GM12878 (cell line): Measurements from ENCODE around the gene NEBL. TPM values are rescaled to one million over a fixed set of nuclear protein-coding genes. Genes with fewer than 3 reads are reported as not detected.

Experiments used
- ATAC-seq: fragments of 200-7000 bp; cut with Tn5 transposase; 3 replicates; pipeline ENCODE4 v1.9.1; 2020; ENCODE audit warnings: mild to moderate bottlenecking, moderate library complexity
- BruUV-seq: library from RNA; stranded (reverse); fragments of 400-500 nt; replicated peaks from 2 replicates; lab custom pipeline; 2021; lab: Mats Ljungman, UMichigan
- CTCF ChIA-PET: fragments of 300-600 bp; sonication (Branson Sonifier 250); formaldehyde crosslinking; extraction: SDS; loops from one replicate; lab custom pipeline; 2021; ENCODE audit warnings: inconsistent platforms; lab: Yijun Ruan, JAX
- POLR2A ChIA-PET: fragments of 350-600 bp; formaldehyde crosslinking; extraction: SDS; loops from one replicate; lab custom pipeline; 2021; ENCODE audit warnings: inconsistent platforms; lab: Charles Lee
- RAD21 ChIA-PET: fragments of 300-600 bp; sonication (Branson Sonifier 250); formaldehyde crosslinking; loops from one replicate; lab custom pipeline; 2023; ENCODE audit warnings: antibody characterized with exemption; ENCODE audit not compliant: unreplicated experiment; lab: Charles Lee
- SMC1A ChIA-PET: fragments of 300-600 bp; sonication (Branson Sonifier 250); formaldehyde crosslinking; loops from one replicate; lab custom pipeline; 2023; ENCODE audit not compliant: unreplicated experiment, uncharacterized antibody; lab: Charles Lee
- DNase-seq: peaks from one replicate; pipeline ENCODE4 v3.0.0-alpha.2; 2011; ENCODE audit warnings: low read depth, low spot score
- FAIRE-seq: peaks from 3 replicates; lab custom pipeline; 2011; peaks lifted over from hg19 to GRCh38; lab: Jason Lieb, UNC
- H2AFZ ChIP-seq: 2 replicates; pipeline ENCODE4 v1.6.0; 2011; ENCODE audit warnings: low read depth, low read length, control low read depth; ENCODE audit not compliant: control insufficient read depth
- H3K27ac ChIP-seq: 2 replicates; pipeline ENCODE4 v1.5.1; 2011; ENCODE audit warnings: control low read depth; ENCODE audit not compliant: control insufficient read depth, insufficient read depth
- H3K27me3 ChIP-seq, 2 experiments: replicated peaks in 1 of 2; 2 replicates each; pipeline versions ENCODE4 v1.6.0 to v1.6.1; 2011; ENCODE audit warnings: low read length in 1 of 2; ENCODE audit not compliant: control insufficient read depth in 2 of 2, insufficient read depth in 2 of 2
- H3K36me3 ChIP-seq, 2 experiments: 2 replicates each; pipeline ENCODE4 v1.5.1; 2011; ENCODE audit warnings: low read length in 1 of 2; ENCODE audit not compliant: control insufficient read depth in 2 of 2, insufficient read depth in 2 of 2
- H3K4me1 ChIP-seq: 2 replicates; pipeline ENCODE4 v1.6.1; 2011; ENCODE audit warnings: mild to moderate bottlenecking, low read length, moderate library complexity, mixed read lengths; ENCODE audit not compliant: control insufficient read depth, insufficient read depth
- H3K4me2 ChIP-seq: 2 replicates; pipeline ENCODE4 v1.6.0; 2011; ENCODE audit warnings: control low read depth; ENCODE audit not compliant: control insufficient read depth, insufficient read depth
- H3K4me3 ChIP-seq: fragments of 200-600 bp; sonication (generic); 2 replicates; pipeline ENCODE4 v1.5.1; 2016
- H3K79me2 ChIP-seq: 2 replicates; pipeline ENCODE4 v1.6.0; 2011; ENCODE audit warnings: low read length; ENCODE audit not compliant: control insufficient read depth, insufficient read depth
- H3K9ac ChIP-seq: 2 replicates; pipeline ENCODE4 v1.8.0; 2011; ENCODE audit warnings: low read length, control low read depth, mixed read lengths; ENCODE audit not compliant: control insufficient read depth, insufficient read depth
- H3K9me3 ChIP-seq: replicated peaks from 3 replicates; pipeline ENCODE4 v1.5.1; 2011; ENCODE audit warnings: mild to moderate bottlenecking, low read length; ENCODE audit not compliant: control insufficient read depth, insufficient read depth
- H4K20me1 ChIP-seq: 2 replicates; pipeline ENCODE4 v1.6.0; 2011; ENCODE audit not compliant: control insufficient read depth, insufficient read depth
- CBX3 ChIP-seq: fragments of 200-600 bp; sonication (generic); IDR thresholded peaks from 2 replicates; pipeline ENCODE4 v1.6.1; 2016; ENCODE audit warnings: low read depth, borderline replicate concordance
- EGR1 ChIP-seq, 2 experiments: IDR thresholded peaks; 1 replicate in 1 of 2; 2 replicates in 1 of 2; pipeline ENCODE4 v1.6.1; 2011 to 2012; ENCODE audit warnings: low read depth in 2 of 2, low read length in 2 of 2, borderline replicate concordance in 1 of 2, mild to moderate bottlenecking in 1 of 2, moderate library complexity in 1 of 2
- GATAD2B ChIP-seq: fragments of 450-650 bp; conservative IDR thresholded peaks from 2 replicates; pipeline ENCODE4 v1.6.1; 2017; ENCODE audit warnings: low read depth, mild to moderate bottlenecking, moderate library complexity
- KAT2A ChIP-seq: conservative IDR thresholded peaks from 2 replicates; pipeline ENCODE4 v1.6.1; 2011; ENCODE audit warnings: low read depth, low read length; ENCODE audit not compliant: control insufficient read depth
- KLF5 ChIP-seq: fragments of 450-650 bp; IDR thresholded peaks from 2 replicates; pipeline ENCODE4 v1.6.1; 2014; ENCODE audit warnings: mild to moderate bottlenecking; ENCODE audit not compliant: partially characterized antibody
- MXI1 ChIP-seq: fragments of 150-350 bp; IDR thresholded peaks from 2 replicates; pipeline ENCODE4 v1.6.1; 2011; ENCODE audit warnings: low read depth, mild to moderate bottlenecking, inconsistent platforms, low read length, improper control_type of control experiment
- RAD21 ChIP-seq: IDR thresholded peaks from 2 replicates; pipeline ENCODE4 v1.6.1; 2011; ENCODE audit warnings: mild to moderate bottlenecking, low read depth, low read length, moderate library complexity; ENCODE audit not compliant: insufficient read depth
- RB1 ChIP-seq: fragments of 450-650 bp; formaldehyde crosslinking; IDR thresholded peaks from 2 replicates; pipeline ENCODE4 v1.6.1; 2017; ENCODE audit warnings: mild to moderate bottlenecking, borderline replicate concordance
- RFX5 ChIP-seq: IDR thresholded peaks from 2 replicates; pipeline ENCODE4 v1.6.1; 2011; ENCODE audit warnings: low read depth, low read length, improper control_type of control experiment
- SRF ChIP-seq, 2 experiments: IDR thresholded peaks; 2 replicates each; pipeline ENCODE4 v1.6.1; 2011; ENCODE audit warnings: low read depth in 2 of 2, low read length in 2 of 2, mild to moderate bottlenecking in 1 of 2, moderate library complexity in 1 of 2
- ZNF384 ChIP-seq: IDR thresholded peaks from 2 replicates; pipeline ENCODE4 v1.6.1; 2012; ENCODE audit warnings: low read depth, mild to moderate bottlenecking, low read length, improper control_type of control experiment, borderline replicate concordance
- WGBS: methylation state at CpG from one replicate; pipeline ENCODE4 v1.1.6; 2016; ENCODE audit warnings: low lambda C conversion rate; ENCODE audit not compliant: insufficient replicate concordance, insufficient coverage; ENCODE audit errors: missing lambda C conversion rate; 5-methylcytosine and 5-hydroxymethylcytosine counted together
- in situ Hi-C: fragments of 300-500 bp; cut with MboI; formaldehyde crosslinking; loops from 9 replicates; pipeline ENCODE4 v1.14.3; 2018; ENCODE audit warnings: mixed read lengths
- intact Hi-C: fragments of 100-400 bp; cut with micrococcal nuclease; formaldehyde crosslinking; loops from one replicate; pipeline ENCODE4 v1.14.2; 2022; ENCODE audit not compliant: unreplicated experiment
- polyA plus RNA-seq, 11 experiments: library from polyadenylated mRNA; depleted of rRNA in 4 of 11; unstranded in 6 of 11; stranded (reverse) in 5 of 11; fragments of >200 nt; fragmentation: Nextera tagmentation in 4 of 11; fragmentation: Illumina TruSeq in 1 of 11; extraction: Ambion mirVana in 4 of 11; extraction: Trizol in 1 of 11; gene quantifications; 1 replicate in 1 of 11; 2 replicates in 10 of 11; pipeline versions ENCODE4 v1.2.1 to v1.2.3, GENCODE V29; 2011 to 2016; ENCODE audit warnings: inconsistent platforms in 2 of 11, missing spikeins in 2 of 11, low read depth in 1 of 11
- total RNA-seq, 4 experiments: library from RNA; depleted of rRNA in 3 of 4; stranded (reverse); fragments of >200 nt in 3 of 4; fragmentation: Illumina TruSeq in 1 of 4; extraction: Trizol in 1 of 4; gene quantifications; 2 replicates each; pipeline versions ENCODE4 v1.2.1 to v1.2.3, GENCODE V29; 2013 to 2021
- TF ChIP-seq, protein P1 (sequence below): IDR thresholded peaks from 2 replicates; pipeline ENCODE4 v1.6.1; 2011; ENCODE audit warnings: low read depth, low read length, improper control_type of control experiment, borderline replicate concordance
- TF ChIP-seq, protein P2 (sequence below): fragments of 450-650 bp; IDR thresholded peaks from 2 replicates; pipeline ENCODE4 v1.6.1; 2017; ENCODE audit warnings: low read depth, mild to moderate bottlenecking, moderate library complexity

Gene NEBL
- total and polyA plus RNA-seq, 10 of the 15 experiments (the other 5 are each of a cell fraction or from before 2014, with no cell fraction given): 0.04 to 0.56 (median 0.11) TPM; not detected in 6

DNA sequence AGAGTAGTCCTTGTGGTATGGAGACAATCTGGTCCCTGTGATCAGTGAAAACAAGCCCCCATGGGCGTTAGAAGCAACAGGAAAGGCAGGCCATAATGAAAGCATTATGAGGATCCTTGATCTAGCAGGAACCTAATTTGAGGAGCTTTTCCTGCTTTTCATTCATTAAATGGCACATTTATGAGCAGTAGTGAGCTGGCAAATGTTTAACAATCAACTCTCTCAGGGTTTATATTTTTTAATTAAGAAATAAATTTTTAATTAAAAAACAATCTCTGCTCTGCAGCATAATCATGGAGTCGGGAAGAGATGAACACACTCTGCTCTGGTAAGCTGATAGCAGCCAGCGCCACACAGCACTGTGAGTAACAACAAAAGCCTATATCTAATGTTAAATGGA lies 11.3 kb upstream of the NEBL start:
- ATAC-seq: no peak
- Histone ChIP-seq H3K36me3 (no peaks in the 10 kb centered on the region), H3K79me2 (no peaks in the 10 kb centered on the region), H3K27me3 (no peaks in the 10 kb centered on the region), H3K4me1 (no peaks in the 10 kb centered on the region), H3K9ac (no peak overlapping the region), H4K20me1 (no peaks in the 10 kb centered on the region), H2AFZ (no peak overlapping the region), H3K9me3 (no peaks in the 10 kb centered on the region), H3K27ac (no peak overlapping the region), H3K4me2 (no peak overlapping the region), H3K4me3 (no peak overlapping the region)
- intact Hi-C loops (no loop called here), in situ Hi-C loops (no loop called here)
- ChIA-PET RAD21 (no interaction called here), CTCF (no interaction called here), POLR2A (no interaction called here), SMC1A (no interaction called here)
- TF ChIP-seq KLF5: no peak
- BruUV-seq: no TSS peak
- 28% methylated on average over 3 of the region's 3 CpGs for WGBS
- no peak for FAIRE-seq
- no peak for DNase-seq

DNA sequence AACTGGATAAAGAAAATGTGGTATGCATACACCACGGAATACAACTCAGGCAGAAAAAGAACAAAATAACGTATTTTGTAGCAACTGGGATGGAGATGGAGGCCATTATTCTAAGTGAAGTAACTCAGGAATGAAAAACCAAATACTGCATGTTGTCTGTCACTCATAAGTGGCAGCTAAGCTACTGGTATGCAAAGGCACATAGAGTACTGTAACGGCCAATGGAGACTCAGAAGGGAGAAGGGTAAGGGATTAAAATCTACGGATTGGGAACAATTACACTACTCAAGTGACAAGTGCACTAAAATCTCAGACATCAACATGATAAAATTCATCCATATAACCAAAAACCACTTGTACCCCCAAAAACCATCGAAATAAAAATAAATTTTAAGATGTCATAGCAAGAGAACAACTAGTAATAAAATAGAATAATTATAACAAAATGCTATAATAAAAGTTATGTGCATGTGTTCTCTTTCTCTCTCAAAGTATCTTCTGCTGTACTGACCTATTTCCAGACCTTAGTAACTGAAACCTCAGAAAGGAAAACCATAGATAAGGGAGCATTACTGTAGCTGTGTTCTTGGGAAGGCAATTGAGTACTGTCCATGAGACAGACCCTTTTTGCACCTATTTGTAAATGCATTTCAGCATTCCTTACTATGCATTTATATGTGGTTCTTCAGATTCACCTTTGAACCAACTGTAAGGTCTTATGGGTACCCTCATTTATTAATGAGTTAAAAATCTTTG lies 6.7 kb upstream of the NEBL start:
- in situ Hi-C loops: no loop called here
- Histone ChIP-seq H3K9ac (no peak overlapping the region), H4K20me1 (no peaks in the 10 kb centered on the region), H3K79me2 (no peaks in the 10 kb centered on the region), H3K4me1 (no peaks in the 10 kb centered on the region), H3K9me3 (no peaks in the 10 kb centered on the region), H3K27me3 (no peaks in the 10 kb centered on the region), H3K27ac (no peak overlapping the region), H3K36me3 (no peaks in the 10 kb centered on the region), H3K4me2 (no peak overlapping the region), H3K4me3 (no peak overlapping the region), H2AFZ (no peak overlapping the region)
- ChIA-PET RAD21 (no interaction called here), POLR2A (no interaction called here), SMC1A (no interaction called here), CTCF (no interaction called here)
- BruUV-seq: no TSS peak
- intact Hi-C loops: no loop called here
- 2% methylated on average over 5 of the region's 5 CpGs for WGBS
- FAIRE-seq (no peak), DNase-seq (no peak), ATAC-seq (no peak)
- no peak for TF ChIP-seq CBX3
- no peak for TF ChIP-seq ZNF384
- no peak for TF ChIP-seq KAT2A
- no peak for TF ChIP-seq EGR1 (IDR thresholded peaks at IDR 0.05; ENCODE audit: borderline replicate concordance in 1 of 2, low read depth in 2 of 2, low read length in 2 of 2)
- no peak for TF ChIP-seq RFX5
- TF ChIP-seq RAD21: no peak
- no peak for TF ChIP-seq MXI1
- TF ChIP-seq, protein P1, sequence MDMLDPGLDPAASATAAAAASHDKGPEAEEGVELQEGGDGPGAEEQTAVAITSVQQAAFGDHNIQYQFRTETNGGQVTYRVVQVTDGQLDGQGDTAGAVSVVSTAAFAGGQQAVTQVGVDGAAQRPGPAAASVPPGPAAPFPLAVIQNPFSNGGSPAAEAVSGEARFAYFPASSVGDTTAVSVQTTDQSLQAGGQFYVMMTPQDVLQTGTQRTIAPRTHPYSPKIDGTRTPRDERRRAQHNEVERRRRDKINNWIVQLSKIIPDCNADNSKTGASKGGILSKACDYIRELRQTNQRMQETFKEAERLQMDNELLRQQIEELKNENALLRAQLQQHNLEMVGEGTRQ: no peak
- TF ChIP-seq, protein P2, sequence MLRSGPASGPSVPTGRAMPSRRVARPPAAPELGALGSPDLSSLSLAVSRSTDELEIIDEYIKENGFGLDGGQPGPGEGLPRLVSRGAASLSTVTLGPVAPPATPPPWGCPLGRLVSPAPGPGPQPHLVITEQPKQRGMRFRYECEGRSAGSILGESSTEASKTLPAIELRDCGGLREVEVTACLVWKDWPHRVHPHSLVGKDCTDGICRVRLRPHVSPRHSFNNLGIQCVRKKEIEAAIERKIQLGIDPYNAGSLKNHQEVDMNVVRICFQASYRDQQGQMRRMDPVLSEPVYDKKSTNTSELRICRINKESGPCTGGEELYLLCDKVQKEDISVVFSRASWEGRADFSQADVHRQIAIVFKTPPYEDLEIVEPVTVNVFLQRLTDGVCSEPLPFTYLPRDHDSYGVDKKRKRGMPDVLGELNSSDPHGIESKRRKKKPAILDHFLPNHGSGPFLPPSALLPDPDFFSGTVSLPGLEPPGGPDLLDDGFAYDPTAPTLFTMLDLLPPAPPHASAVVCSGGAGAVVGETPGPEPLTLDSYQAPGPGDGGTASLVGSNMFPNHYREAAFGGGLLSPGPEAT: no peak
- TF ChIP-seq SRF (IDR thresholded peaks at IDR 0.05; ENCODE audit: low read depth in 2 of 2, low read length in 2 of 2): no peak
- no peak for TF ChIP-seq RB1
- no peak for TF ChIP-seq GATAD2B
